Body of pancreas (tissue), 4 donors: ENCODE data around the gene RASSF8. TPM values are rescaled to one million over a fixed set of nuclear protein-coding genes. Genes with fewer than 3 reads are reported as not detected.

Experiments used
- ATAC-seq: fragments of 150-250 bp; one replicate; pipeline ENCODE4 v1.9.1; 2016
- DNase-seq, 4 donors: peaks; one replicate each; pipeline ENCODE4 v3.0.0-alpha.2; 2019
- H3K27ac ChIP-seq, 4 donors: fragments of 200-600 bp; sonication (generic); 1 replicate in 3 of 4; 2 replicates in 1 of 4; pipeline versions ENCODE4 v1.5.1 to v1.6.1; 2016 to 2019; ENCODE audit warnings: mild to moderate bottlenecking in 1 of 4, mixed read lengths in 1 of 4, moderate library complexity in 1 of 4
- H3K27me3 ChIP-seq, 2 donors: fragments of 200-600 bp; sonication (generic); one replicate each; pipeline ENCODE4 v1.6.0; 2016; ENCODE audit warnings: mild to moderate bottlenecking in 1 of 2
- H3K36me3 ChIP-seq, 2 donors: fragments of 200-600 bp; sonication (generic); replicated peaks in 1 of 2; 2 replicates each; pipeline ENCODE4 v1.5.1; 2016; ENCODE audit warnings: low read depth in 2 of 2; ENCODE audit not compliant: insufficient read depth in 1 of 2
- H3K4me1 ChIP-seq: fragments of 200-600 bp; sonication (generic); one replicate; pipeline ENCODE4 v1.6.0; 2016
- H3K4me3 ChIP-seq, 2 donors: fragments of 200-600 bp; sonication (generic); 1 replicate in 1 of 2; 2 replicates in 1 of 2; pipeline ENCODE4 v1.5.1; 2016 to 2019
- H3K9me3 ChIP-seq, 3 donors: fragments of 200-600 bp; sonication (generic); 1 replicate in 2 of 3; 2 replicates in 1 of 3; pipeline ENCODE4 v1.5.1; 2016
- POLR2A ChIP-seq, 3 donors: fragments of 450-650 bp; IDR thresholded peaks; one replicate each; pipeline ENCODE4 v1.6.1; 2016; ENCODE audit warnings: antibody characterized with exemption in 3 of 3, mild to moderate bottlenecking in 2 of 3
- WGBS, 2 donors: methylation state at CpG; one replicate each; pipeline ENCODE4 v1.1.5; 2017; 5-methylcytosine and 5-hydroxymethylcytosine counted together
- intact Hi-C: fragments of 100-400 bp; cut with DNase I; formaldehyde crosslinking; loops from one replicate; pipeline ENCODE4 v1.15.1; 2023
- total RNA-seq, 2 donors: library from RNA; depleted of rRNA; stranded (reverse); fragments of >200 nt; gene quantifications; one replicate each; pipeline ENCODE4 v1.1.0, GENCODE V29; 2016
- TF ChIP-seq, protein P1 (sequence below), 7 experiments: fragments of 450-650 bp in 4 of 7; fragments of 200-600 bp in 3 of 7; sonication (generic) in 3 of 7; IDR thresholded peaks; one replicate each; pipeline ENCODE4 v1.5.1; 2016 to 2019; ENCODE audit warnings: antibody characterized with exemption in 7 of 7

RASSF8 gene
- total RNA-seq, 2 donors from 2014 or later, result 15.8 to 19.1 TPM

GRCh38 chr12:26113853-26114719 lies 155.6 kb downstream of the RASSF8 start:
- intact Hi-C loops, result no loop called here
- no peaks in the 10 kb centered on the region for H3K9me3 ChIP-seq
- peak overlapping the region in 1 of 2 donors; percentile 3 for H3K4me3 ChIP-seq
- DNase-seq (peak; percentile 97 to 98 (median 97)), ATAC-seq (peak; percentile 85)
- peak overlapping the region; percentile 97 to 99 (median 98) for H3K27ac ChIP-seq
- H3K27me3 ChIP-seq, result no peaks in the 10 kb centered on the region
- H3K36me3 ChIP-seq, result no peaks in the 10 kb centered on the region
- 0% methylated on average over 29 to 61 of the region's 72 CpGs for WGBS, 2 donors
- H3K4me1 ChIP-seq, result peaks cover 42% of the 10 kb centered on the region
- TF ChIP-seq, protein P1, sequence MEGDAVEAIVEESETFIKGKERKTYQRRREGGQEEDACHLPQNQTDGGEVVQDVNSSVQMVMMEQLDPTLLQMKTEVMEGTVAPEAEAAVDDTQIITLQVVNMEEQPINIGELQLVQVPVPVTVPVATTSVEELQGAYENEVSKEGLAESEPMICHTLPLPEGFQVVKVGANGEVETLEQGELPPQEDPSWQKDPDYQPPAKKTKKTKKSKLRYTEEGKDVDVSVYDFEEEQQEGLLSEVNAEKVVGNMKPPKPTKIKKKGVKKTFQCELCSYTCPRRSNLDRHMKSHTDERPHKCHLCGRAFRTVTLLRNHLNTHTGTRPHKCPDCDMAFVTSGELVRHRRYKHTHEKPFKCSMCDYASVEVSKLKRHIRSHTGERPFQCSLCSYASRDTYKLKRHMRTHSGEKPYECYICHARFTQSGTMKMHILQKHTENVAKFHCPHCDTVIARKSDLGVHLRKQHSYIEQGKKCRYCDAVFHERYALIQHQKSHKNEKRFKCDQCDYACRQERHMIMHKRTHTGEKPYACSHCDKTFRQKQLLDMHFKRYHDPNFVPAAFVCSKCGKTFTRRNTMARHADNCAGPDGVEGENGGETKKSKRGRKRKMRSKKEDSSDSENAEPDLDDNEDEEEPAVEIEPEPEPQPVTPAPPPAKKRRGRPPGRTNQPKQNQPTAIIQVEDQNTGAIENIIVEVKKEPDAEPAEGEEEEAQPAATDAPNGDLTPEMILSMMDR (IDR thresholded peaks at IDR 0.05), result peak in 6 of 7 experiments; percentile 20 to 76 (median 59)
- peak; percentile 85 to 97 (median 87) for TF ChIP-seq POLR2A (IDR thresholded peaks at IDR 0.05)

DNA sequence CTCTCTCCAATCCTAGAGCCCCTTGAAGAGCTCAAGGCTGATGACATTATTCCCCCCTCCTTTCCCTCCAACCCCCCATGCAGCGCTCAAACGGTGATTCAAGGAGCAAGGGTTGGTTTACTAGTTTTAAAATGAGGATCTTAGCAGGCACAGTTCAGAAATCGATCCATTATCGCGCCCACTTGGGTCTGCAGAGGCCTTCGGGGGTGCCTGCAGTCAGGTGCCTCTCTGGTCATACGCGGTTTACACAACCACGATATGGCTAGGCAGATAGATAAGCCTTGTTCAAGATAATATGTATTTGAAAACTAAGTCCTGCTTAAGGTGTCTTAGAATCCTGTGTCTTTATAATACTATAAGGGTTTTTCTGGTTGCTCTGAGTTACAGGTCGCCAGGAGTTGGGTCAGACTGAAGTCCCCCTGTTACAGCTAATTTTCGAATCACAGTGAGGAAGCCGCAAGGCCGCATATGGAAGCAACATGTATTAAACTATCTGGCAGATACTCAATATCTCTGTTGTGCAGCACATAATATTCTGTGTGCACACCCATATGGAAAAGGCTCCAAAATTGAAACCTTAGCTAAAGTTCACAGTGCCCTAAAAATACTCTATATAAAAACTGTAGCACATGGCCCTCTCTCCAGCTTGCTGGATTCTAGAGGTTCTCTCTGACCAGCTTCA lies 156.4 kb downstream of the RASSF8 start:
- Histone ChIP-seq H3K9me3 (no peaks in the 10 kb centered on the region), H3K4me1 (peaks cover 35% of the 10 kb centered on the region), H3K4me3 (no peak overlapping the region), H3K27ac (peak overlapping the region; percentile 97 to 99 (median 98)), H3K27me3 (no peaks in the 10 kb centered on the region), H3K36me3 (no peaks in the 10 kb centered on the region)
- no peak for DNase-seq
- intact Hi-C loops, result no loop called here
- 14% methylated on average over 13 of the region's 13 CpGs for WGBS, 2 donors
- no peak for TF ChIP-seq POLR2A (IDR thresholded peaks at IDR 0.05)
- TF ChIP-seq, protein P1 (IDR thresholded peaks at IDR 0.05), result no peak
- ATAC-seq, result no peak

GRCh38 chr12:26116829-26117715 lies 158.6 kb downstream of the RASSF8 start:
- Histone ChIP-seq H3K9me3 (no peaks in the 10 kb centered on the region), H3K4me3 (no peak overlapping the region), H3K4me1 (peaks cover 48% of the 10 kb centered on the region), H3K27ac (no peak overlapping the region), H3K36me3 (no peaks in the 10 kb centered on the region), H3K27me3 (no peaks in the 10 kb centered on the region)
- ATAC-seq (no peak), DNase-seq (no peak)
- intact Hi-C loops, result no loop called here
- TF ChIP-seq, protein P1 (IDR thresholded peaks at IDR 0.05), result no peak
- no peak for TF ChIP-seq POLR2A (IDR thresholded peaks at IDR 0.05)
- WGBS, 2 donors, result 74% methylated on average over 6 of the region's 6 CpGs

GRCh38 chr12:26118308-26118707 lies 159.8 kb downstream of the RASSF8 start:
- no peak for DNase-seq
- TF ChIP-seq POLR2A (IDR thresholded peaks at IDR 0.05), result no peak
- TF ChIP-seq, protein P1 (IDR thresholded peaks at IDR 0.05), result no peak
- H3K36me3 ChIP-seq, result no peaks in the 10 kb centered on the region
- H3K9me3 ChIP-seq, result no peaks in the 10 kb centered on the region
- 72 to 85% methylated on average over 4 of the region's 4 CpGs for WGBS, 2 donors
- no peak overlapping the region for H3K27ac ChIP-seq
- ATAC-seq, result no peak
- H3K4me1 ChIP-seq, result peaks cover 40% of the 10 kb centered on the region
- intact Hi-C loops, result no loop called here
- no peak overlapping the region for H3K4me3 ChIP-seq
- H3K27me3 ChIP-seq, result no peaks in the 10 kb centered on the region
